Liver (tissue), 3 donors: Measurements from ENCODE around the gene DMD.

ENCODE experiments used
- CTCF ChIP-seq: fragments of 150-350 bp; IDR thresholded peaks from 2 replicates; pipeline ENCODE4 v1.5.1; 2017; ENCODE audit warnings: improper control_type of control experiment, low read depth, low read length; ENCODE audit not compliant: missing input control
- EGR1 ChIP-seq, 2 donors: IDR thresholded peaks; 2 replicates each; pipeline ENCODE4 v1.6.1; 2016 to 2018; ENCODE audit warnings: antibody characterized with exemption in 2 of 2, low read depth in 2 of 2
- GABPA ChIP-seq, 2 donors: IDR thresholded peaks in 1 of 2; conservative IDR thresholded peaks in 1 of 2; 2 replicates each; pipeline ENCODE4 v1.6.1; 2016; ENCODE audit warnings: antibody characterized with exemption in 2 of 2, mild to moderate bottlenecking in 1 of 2, moderate library complexity in 1 of 2
- HNF4A ChIP-seq, 2 donors: conservative IDR thresholded peaks; 2 replicates each; pipeline ENCODE4 v1.6.1; 2016; ENCODE audit warnings: antibody characterized with exemption in 2 of 2, mild to moderate bottlenecking in 2 of 2
- HNF4G ChIP-seq: IDR thresholded peaks from 2 replicates; pipeline ENCODE4 v1.6.1; 2016; ENCODE audit warnings: antibody characterized with exemption
- MAX ChIP-seq: IDR thresholded peaks from 2 replicates; pipeline ENCODE4 v1.6.1; 2016; ENCODE audit warnings: antibody characterized with exemption
- RXRA ChIP-seq, 2 donors: IDR thresholded peaks; 2 replicates each; pipeline ENCODE4 v1.6.1; 2017 to 2018; ENCODE audit warnings: antibody characterized with exemption in 2 of 2, mild to moderate bottlenecking in 1 of 2
- TF ChIP-seq, protein P1 (sequence below): IDR thresholded peaks from 2 replicates; pipeline ENCODE4 v1.6.1; 2016; ENCODE audit warnings: antibody characterized with exemption, mild to moderate bottlenecking
- donor health status: healthy.
- donor health status: healthy.

DNA sequence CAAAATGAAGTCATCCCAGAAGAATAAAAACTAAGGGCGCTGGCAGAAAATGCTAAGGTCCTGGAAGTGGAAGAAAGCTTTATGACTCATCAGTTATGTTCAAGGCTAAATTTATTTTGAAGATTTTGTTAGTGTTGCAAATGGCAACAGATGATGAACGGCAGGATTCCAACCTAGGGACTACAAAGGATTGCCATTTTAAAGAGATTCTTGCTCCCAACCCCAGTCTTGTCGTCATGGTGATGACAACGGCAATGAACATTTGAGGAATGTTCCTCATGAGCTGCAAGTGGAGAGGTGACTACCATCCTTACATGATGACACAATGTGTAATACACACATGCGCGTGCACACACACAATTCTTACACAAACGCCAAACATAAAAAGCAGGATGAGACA, 2085.1 kb downstream of the DMD start:
- TF ChIP-seq CTCF, result no peak
- TF ChIP-seq MAX, result no peak
- no peak for TF ChIP-seq HNF4A (conservative IDR thresholded peaks at IDR 0.05)
- TF ChIP-seq, protein P1, sequence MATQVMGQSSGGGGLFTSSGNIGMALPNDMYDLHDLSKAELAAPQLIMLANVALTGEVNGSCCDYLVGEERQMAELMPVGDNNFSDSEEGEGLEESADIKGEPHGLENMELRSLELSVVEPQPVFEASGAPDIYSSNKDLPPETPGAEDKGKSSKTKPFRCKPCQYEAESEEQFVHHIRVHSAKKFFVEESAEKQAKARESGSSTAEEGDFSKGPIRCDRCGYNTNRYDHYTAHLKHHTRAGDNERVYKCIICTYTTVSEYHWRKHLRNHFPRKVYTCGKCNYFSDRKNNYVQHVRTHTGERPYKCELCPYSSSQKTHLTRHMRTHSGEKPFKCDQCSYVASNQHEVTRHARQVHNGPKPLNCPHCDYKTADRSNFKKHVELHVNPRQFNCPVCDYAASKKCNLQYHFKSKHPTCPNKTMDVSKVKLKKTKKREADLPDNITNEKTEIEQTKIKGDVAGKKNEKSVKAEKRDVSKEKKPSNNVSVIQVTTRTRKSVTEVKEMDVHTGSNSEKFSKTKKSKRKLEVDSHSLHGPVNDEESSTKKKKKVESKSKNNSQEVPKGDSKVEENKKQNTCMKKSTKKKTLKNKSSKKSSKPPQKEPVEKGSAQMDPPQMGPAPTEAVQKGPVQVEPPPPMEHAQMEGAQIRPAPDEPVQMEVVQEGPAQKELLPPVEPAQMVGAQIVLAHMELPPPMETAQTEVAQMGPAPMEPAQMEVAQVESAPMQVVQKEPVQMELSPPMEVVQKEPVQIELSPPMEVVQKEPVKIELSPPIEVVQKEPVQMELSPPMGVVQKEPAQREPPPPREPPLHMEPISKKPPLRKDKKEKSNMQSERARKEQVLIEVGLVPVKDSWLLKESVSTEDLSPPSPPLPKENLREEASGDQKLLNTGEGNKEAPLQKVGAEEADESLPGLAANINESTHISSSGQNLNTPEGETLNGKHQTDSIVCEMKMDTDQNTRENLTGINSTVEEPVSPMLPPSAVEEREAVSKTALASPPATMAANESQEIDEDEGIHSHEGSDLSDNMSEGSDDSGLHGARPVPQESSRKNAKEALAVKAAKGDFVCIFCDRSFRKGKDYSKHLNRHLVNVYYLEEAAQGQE, result no peak
- no peak for TF ChIP-seq HNF4G
- no peak for TF ChIP-seq GABPA (IDR thresholded peaks at IDR 0.05 in 1 of 2, conservative IDR thresholded peaks at IDR 0.05 in 1 of 2)
- TF ChIP-seq EGR1 (IDR thresholded peaks at IDR 0.05; ENCODE audit: low read depth in 2 of 2), result no peak
- no peak for TF ChIP-seq RXRA (IDR thresholded peaks at IDR 0.05)
